Gastroesophageal sphincter (tissue), 3 donors: ENCODE data around the gene DNAL4.

Source experiments
- CTCF ChIP-seq, 4 experiments: fragments of 200-600 bp in 2 of 4; fragments of 450-650 bp in 2 of 4; sonication (generic) in 1 of 4; IDR thresholded peaks; one replicate each; pipeline ENCODE4 v1.5.1; 2017 to 2019; ENCODE audit warnings: antibody characterized with exemption in 4 of 4, mild to moderate bottlenecking in 2 of 4, moderate library complexity in 2 of 4
- POLR2A ChIP-seq, 2 donors: fragments of 450-650 bp; IDR thresholded peaks; one replicate each; pipeline ENCODE4 v1.6.1; 2017; ENCODE audit warnings: antibody characterized with exemption in 2 of 2, mild to moderate bottlenecking in 2 of 2, moderate library complexity in 1 of 2
- POLR2AphosphoS5 ChIP-seq: sonication (generic); formaldehyde crosslinking; IDR thresholded peaks from one replicate; pipeline ENCODE4 v1.6.1; 2017; ENCODE audit warnings: antibody characterized with exemption

- TF ChIP-seq CTCF (IDR thresholded peaks at IDR 0.05) (no peak), POLR2A (IDR thresholded peaks at IDR 0.05) (no peak), POLR2AphosphoS5 (no peak)
Observed at GRCh38 chr22:38739300-38740055, 54.5 kb downstream of the DNAL4 start.
